Panc1 (cell line): Measurements from ENCODE around the gene WWOX. TPM values are rescaled to one million over a fixed set of nuclear protein-coding genes. Genes with fewer than 3 reads are reported as not detected.

ENCODE experiments used
- ATAC-seq: fragments of 200-7000 bp; cut with Tn5 transposase; 2 replicates; pipeline ENCODE4 v1.9.1; 2020; ENCODE audit warnings: mild to moderate bottlenecking, moderate library complexity
- BruUV-seq: library from RNA; stranded (reverse); fragments of 400-500 nt; replicated peaks from 2 replicates; lab custom pipeline; 2021; lab: Mats Ljungman, UMichigan
- CTCF ChIA-PET: fragments of 300-600 bp; sonication (Branson Sonifier 250); formaldehyde crosslinking; loops from one replicate; lab custom pipeline; 2022; ENCODE audit warnings: antibody characterized with exemption; lab: Charles Lee
- POLR2A ChIA-PET: fragments of 300-600 bp; sonication (Branson Sonifier 250); formaldehyde crosslinking; loops from one replicate; lab custom pipeline; 2022; ENCODE audit warnings: antibody characterized with exemption; lab: Charles Lee
- DNase-seq: peaks from one replicate; pipeline ENCODE4 v3.0.0-alpha.2; 2010; ENCODE audit warnings: low read depth, low spot score
- H3K27ac ChIP-seq: 2 replicates; pipeline ENCODE4 v1.5.1; 2011; ENCODE audit warnings: mild to moderate bottlenecking, low read length, inconsistent platforms
- H3K27me3 ChIP-seq: fragments of 200-500 bp; sonication (Bioruptor generic); 2 replicates; pipeline ENCODE4 v1.6.0; 2014; ENCODE audit warnings: low read length, inconsistent platforms; ENCODE audit not compliant: control insufficient read depth, insufficient read depth
- H3K36me3 ChIP-seq: fragments of 200-500 bp; sonication (Bioruptor generic); 2 replicates; pipeline ENCODE4 v1.5.1; 2014; ENCODE audit warnings: inconsistent platforms, mild to moderate bottlenecking, low read length, moderate library complexity; ENCODE audit not compliant: control insufficient read depth, insufficient read depth
- H3K4me1 ChIP-seq: 2 replicates; pipeline ENCODE4 v1.5.1; 2011; ENCODE audit warnings: inconsistent platforms, mild to moderate bottlenecking, low read length, moderate library complexity; ENCODE audit not compliant: control insufficient read depth, insufficient read depth
- H3K4me3 ChIP-seq, 2 experiments: 2 replicates each; pipeline ENCODE4 v1.5.1; 2011 to 2012; ENCODE audit warnings: low read depth in 2 of 2, low read length in 2 of 2, mild to moderate bottlenecking in 2 of 2, inconsistent platforms in 1 of 2, moderate library complexity in 1 of 2
- H3K9me3 ChIP-seq: fragments of 200-500 bp; sonication (Bioruptor generic); 2 replicates; pipeline ENCODE4 v1.5.1; 2014; ENCODE audit warnings: low read depth, mild to moderate bottlenecking, inconsistent platforms, low read length, moderate library complexity; ENCODE audit not compliant: control insufficient read depth, insufficient read depth
- CTCF ChIP-seq: fragments of 450-650 bp; IDR thresholded peaks from 2 replicates; pipeline ENCODE4 v1.5.1; 2017; ENCODE audit warnings: mild to moderate bottlenecking
- POLR2AphosphoS5 ChIP-seq: IDR thresholded peaks from 2 replicates; pipeline ENCODE4 v1.6.1; 2012; ENCODE audit warnings: mild to moderate bottlenecking, low read depth, low read length, moderate library complexity
- REST ChIP-seq, 2 experiments: IDR thresholded peaks; 2 replicates each; pipeline ENCODE4 v1.6.1; 2011 to 2012; ENCODE audit warnings: low read depth in 2 of 2, control low read depth in 1 of 2, low read length in 1 of 2, mild to moderate bottlenecking in 1 of 2, moderate library complexity in 1 of 2; ENCODE audit not compliant: insufficient read depth in 1 of 2
- SIN3A ChIP-seq: IDR thresholded peaks from 2 replicates; pipeline ENCODE4 v1.6.1; 2012; ENCODE audit warnings: low read depth, mild to moderate bottlenecking, low read length, moderate library complexity, borderline replicate concordance; ENCODE audit not compliant: insufficient read depth
- TCF7L2 ChIP-seq: IDR thresholded peaks from 2 replicates; pipeline ENCODE4 v1.6.1; 2011; ENCODE audit warnings: mild to moderate bottlenecking, low read depth, low read length, inconsistent platforms
- in situ Hi-C: cut with HindIII; loops from 2 replicates; pipeline ENCODE4 v1.10.0; 2016; ENCODE audit warnings: low sequenced_read_pairs, low pct_unique_long_range_greater_than_20kb
- intact Hi-C: fragments of 100-400 bp; cut with micrococcal nuclease; formaldehyde crosslinking; loops from one replicate; pipeline ENCODE4 v1.10.0; 2022; ENCODE audit not compliant: unreplicated experiment
- total RNA-seq: library from RNA; stranded (reverse); gene quantifications from one replicate; pipeline ENCODE4 v1.2.1, GENCODE V29; 2021; ENCODE audit not compliant: unreplicated experiment

Gene WWOX
- total RNA-seq, 1 experiment from 2014 or later, result 12.5 TPM

- Histone ChIP-seq H3K27ac (no peak overlapping the region), H3K36me3 (no peaks in the 10 kb centered on the region), H3K27me3 (no peaks in the 10 kb centered on the region), H3K4me3 (no peak overlapping the region), H3K9me3 (no peaks in the 10 kb centered on the region), H3K4me1 (no peaks in the 10 kb centered on the region)
- ChIA-PET POLR2A (no interaction called here), CTCF (no interaction called here)
- DNase-seq (no peak), ATAC-seq (no peak)
- in situ Hi-C loops (no loop called here), intact Hi-C loops (no loop called here)
- TF ChIP-seq SIN3A (no peak), TCF7L2 (no peak), REST (IDR thresholded peaks at IDR 0.05; ENCODE audit: insufficient read depth in 1 of 2, low read depth in 2 of 2, low read length in 1 of 2) (no peak), CTCF (no peak), POLR2AphosphoS5 (no peak)
- no TSS peak for BruUV-seq
These were observed 595.9 kb downstream of the WWOX start for GRCh38 chr16:78695391-78695790.

GRCh38 chr16:78696797-78697196 is 597.3 kb downstream of the WWOX start:
- in situ Hi-C loops (no loop called here), intact Hi-C loops (no loop called here)

More at GRCh38 chr16:78696797-78697196, 597.3 kb downstream of the WWOX start:
- Histone ChIP-seq H3K4me3 (no peak overlapping the region), H3K27me3 (no peaks in the 10 kb centered on the region), H3K4me1 (no peaks in the 10 kb centered on the region), H3K36me3 (no peaks in the 10 kb centered on the region), H3K27ac (no peak overlapping the region), H3K9me3 (no peaks in the 10 kb centered on the region)
- no TSS peak for BruUV-seq
- ATAC-seq (no peak), DNase-seq (no peak)
- ChIA-PET CTCF (interaction anchor here (0.7 kb wide), 1 partner anchor 12 kb away, joined by 3 read pairs; no protein-coding TSS in a partner anchor), POLR2A (no interaction called here)
- TF ChIP-seq TCF7L2, result no peak
- TF ChIP-seq CTCF, result no peak
- TF ChIP-seq POLR2AphosphoS5, result no peak
- TF ChIP-seq SIN3A, result no peak
- no peak for TF ChIP-seq REST (IDR thresholded peaks at IDR 0.05; ENCODE audit: insufficient read depth in 1 of 2, low read depth in 2 of 2, low read length in 1 of 2)
